Panc1 (cell line): Measurements from ENCODE around the gene ARHGAP23.
"Not testable (repeated sequence)": the region's sequence is repeated elsewhere in the genome, so short reads cannot be mapped to it uniquely, and the experiment has no call there.

Source experiments
- CTCF ChIP-seq: fragments of 450-650 bp; IDR thresholded peaks from 2 replicates; pipeline ENCODE4 v1.5.1; 2017; ENCODE audit warnings: mild to moderate bottlenecking
- TCF7L2 ChIP-seq: IDR thresholded peaks from 2 replicates; pipeline ENCODE4 v1.6.1; 2011; ENCODE audit warnings: mild to moderate bottlenecking, low read depth, low read length, inconsistent platforms

GRCh38 chr17:38484242-38485145, 56.2 kb downstream of the ARHGAP23 start:
- peak; percentile 69 for TF ChIP-seq CTCF
- TF ChIP-seq TCF7L2: not testable (repeated sequence)
